ENCODE data around the gene SAMSN1. TPM values are rescaled to one million over a fixed set of nuclear protein-coding genes. Genes with fewer than 3 reads are reported as not detected.

Gene SAMSN1
- total and polyA plus RNA-seq, 2 of the 8 experiments (the other 6 are each of a cell fraction or from before 2014, with no cell fraction given) = 0.50 to 3.0 TPM

DNA sequence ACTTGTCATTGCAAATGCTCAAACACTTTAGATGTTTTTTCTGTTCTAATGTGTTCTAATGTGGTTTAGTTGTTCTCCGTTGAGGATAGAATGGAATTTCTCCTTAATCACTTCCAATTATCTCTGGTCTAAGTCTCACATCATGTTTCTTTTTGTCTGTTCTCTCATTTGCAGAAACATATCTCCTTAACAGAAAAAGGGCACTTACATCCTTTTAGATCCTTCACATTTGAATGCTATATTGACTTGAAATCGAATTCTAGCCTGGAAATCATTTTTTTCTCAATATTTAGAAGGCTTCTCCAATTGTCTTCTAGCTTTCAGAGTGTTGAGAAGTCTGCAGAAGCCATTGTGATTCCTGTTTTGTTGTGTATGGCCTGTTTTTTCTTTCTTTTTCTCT is 7.3 kb upstream of the SAMSN1 start:
- Histone ChIP-seq H3K27me3 (replicated peaks in 1 of 4; ENCODE audit: control insufficient read depth in 3 of 4, extremely low read depth in 1 of 4, insufficient read depth in 3 of 4, low read length in 3 of 4) (no peaks in the 10 kb centered on the region), H3K18ac (ENCODE audit: extremely low read depth, low read length) (no peak overlapping the region), H2BK20ac (ENCODE audit: low read length) (no peak overlapping the region), H3K14ac (ENCODE audit: insufficient read length) (no peak overlapping the region), H4K5ac (ENCODE audit: insufficient read length, low read depth, low read length) (no peak overlapping the region), H3K4me2 (ENCODE audit: insufficient read depth in 1 of 2, low read depth in 2 of 2, low read length in 2 of 2) (no peak overlapping the region), H3K27ac (ENCODE audit: low read depth, low read length) (no peak overlapping the region), H2BK5ac (ENCODE audit: low read depth, low read length) (no peak overlapping the region), H3K79me2 (ENCODE audit: control insufficient read depth in 1 of 2, insufficient read depth in 2 of 2, low read length in 2 of 2) (no peaks in the 10 kb centered on the region), H3K4ac (replicated peaks; ENCODE audit: insufficient read length, low read depth, low read length) (no peak overlapping the region), H3K9ac (replicated peaks in 1 of 4; ENCODE audit: extremely low read depth in 1 of 4, low read depth in 3 of 4, low read length in 3 of 4) (no peak overlapping the region), H2BK12ac (ENCODE audit: low read depth, low read length) (no peak overlapping the region), H3K23ac (ENCODE audit: insufficient read length) (no peak overlapping the region), H2AFZ (ENCODE audit: low read length) (no peak overlapping the region), H4K8ac (ENCODE audit: extremely low read depth, insufficient read depth, low read length) (no peak overlapping the region), H2AK5ac (ENCODE audit: low read depth, low read length) (no peak overlapping the region), H3K56ac (replicated peaks; ENCODE audit: insufficient read length, low read depth, low read length) (no peak overlapping the region), H4K20me1 (replicated peaks in 1 of 2; ENCODE audit: control insufficient read depth in 1 of 2, insufficient read depth in 2 of 2, low read length in 2 of 2) (no peaks in the 10 kb centered on the region), H3K23me2 (ENCODE audit: low read depth, low read length) (no peaks in the 10 kb centered on the region), H3K79me1 (ENCODE audit: low read depth, low read length) (no peaks in the 10 kb centered on the region), H2BK120ac (replicated peaks; ENCODE audit: low read depth, low read length) (no peak overlapping the region), H3K4me3 (ENCODE audit: extremely low read depth in 1 of 4, insufficient read depth in 2 of 4, low read depth in 3 of 4, low read length in 4 of 4) (no peak overlapping the region), H3K9me3 (ENCODE audit: insufficient read depth in 2 of 2, low read depth in 1 of 2, low read length in 1 of 2) (no peaks in the 10 kb centered on the region), H3K4me1 (replicated peaks in 1 of 4; ENCODE audit: control insufficient read depth in 3 of 4, insufficient read depth in 4 of 4, low read length in 3 of 4) (no peaks in the 10 kb centered on the region), H3K36me3 (ENCODE audit: control insufficient read depth in 2 of 4, insufficient read depth in 4 of 4, low read length in 3 of 4) (no peaks in the 10 kb centered on the region; a peak in 1 of 8 replicates), H4K91ac (replicated peaks; ENCODE audit: insufficient read length, low read length) (no peak overlapping the region), H2BK15ac (ENCODE audit: low read length) (no peak overlapping the region)
- DNase-seq (ENCODE audit: low read depth in 1 of 2, low spot score in 2 of 2) = no peak
- POLR2A ChIA-PET (ENCODE audit: partially characterized antibody) = no interaction called here
- WGBS, 2 experiments (ENCODE audit: extremely low coverage in 1 of 2, insufficient coverage in 1 of 2, insufficient read length in 1 of 2, insufficient replicate concordance in 2 of 2, low coverage in 1 of 2, low lambda C conversion rate in 2 of 2, missing lambda C conversion rate in 1 of 2) = 90% methylated on average over 2 of the region's 2 CpGs; no CpG with 5 or more reads in 1 of the 2 experiments
- FAIRE-seq = no peak
- CTCF ChIA-PET (ENCODE audit: partially characterized antibody) = interaction anchor here (1.2 kb wide), 1 partner anchor 11 kb away, joined by 3 read pairs; no protein-coding TSS in a partner anchor

All from H1 (cell line).